Mesendoderm (in vitro differentiated cells): ENCODE data around the gene GNPTG.
"Not testable (repeated sequence)": the region's sequence is repeated elsewhere in the genome, so short reads cannot be mapped to it uniquely, and the experiment has no call there.

ENCODE experiments used
- DNase-seq: peaks from one replicate; pipeline ENCODE4 v3.0.0; 2013
- H2AK5ac ChIP-seq: 2 replicates; pipeline ENCODE4 v1.6.1; 2013; ENCODE audit warnings: low read length, inconsistent platforms
- H2BK120ac ChIP-seq: 2 replicates; pipeline ENCODE4 v1.6.1; 2013; ENCODE audit warnings: low read depth, mild to moderate bottlenecking, low read length, moderate library complexity, mixed read lengths
- H2BK15ac ChIP-seq: replicated peaks from 2 replicates; pipeline ENCODE4 v1.6.1; 2013; ENCODE audit warnings: low read depth, mild to moderate bottlenecking, moderate library complexity
- H2BK5ac ChIP-seq: 2 replicates; pipeline ENCODE4 v1.6.1; 2013; ENCODE audit warnings: low read length, inconsistent platforms
- H3K18ac ChIP-seq: 2 replicates; pipeline ENCODE4 v1.6.1; 2013; ENCODE audit warnings: mild to moderate bottlenecking, low read length, mixed read lengths
- H3K23ac ChIP-seq: one replicate; pipeline ENCODE4 v1.6.1; 2013; ENCODE audit warnings: low read length
- H3K27ac ChIP-seq: 2 replicates; pipeline ENCODE4 v1.5.1; 2013; ENCODE audit warnings: low read depth, mild to moderate bottlenecking, inconsistent platforms, low read length, moderate library complexity
- H3K27me3 ChIP-seq: 2 replicates; pipeline ENCODE4 v1.6.1; 2013; ENCODE audit warnings: low read length, control low read depth, mild to moderate bottlenecking, inconsistent platforms; ENCODE audit not compliant: insufficient read depth, poor library complexity
- H3K36me3 ChIP-seq: 2 replicates; pipeline ENCODE4 v1.6.1; 2013; ENCODE audit warnings: low read length, inconsistent platforms; ENCODE audit not compliant: control insufficient read depth, insufficient read depth
- H3K4ac ChIP-seq: one replicate; pipeline ENCODE4 v1.6.1; 2013; ENCODE audit warnings: low read depth, mild to moderate bottlenecking, low read length, moderate library complexity
- H3K4me1 ChIP-seq: 2 replicates; pipeline ENCODE4 v1.6.1; 2013; ENCODE audit warnings: low read depth, low read length, inconsistent platforms; ENCODE audit not compliant: control insufficient read depth
- H3K4me2 ChIP-seq: 2 replicates; pipeline ENCODE4 v1.6.1; 2013; ENCODE audit warnings: low read length
- H3K4me3 ChIP-seq: 2 replicates; pipeline ENCODE4 v1.5.1; 2013; ENCODE audit warnings: mild to moderate bottlenecking, low read length
- H3K56ac ChIP-seq: one replicate; pipeline ENCODE4 v1.6.1; 2013; ENCODE audit warnings: low read length
- H3K79me1 ChIP-seq: 2 replicates; pipeline ENCODE4 v1.6.1; 2013; ENCODE audit warnings: low read length, inconsistent platforms
- H3K79me2 ChIP-seq: 2 replicates; pipeline ENCODE4 v1.6.1; 2013; ENCODE audit warnings: mild to moderate bottlenecking, low read length; ENCODE audit not compliant: control insufficient read depth, insufficient read depth
- H3K9ac ChIP-seq: 2 replicates; pipeline ENCODE4 v1.6.1; 2013; ENCODE audit warnings: low read length, inconsistent platforms
- H4K5ac ChIP-seq: one replicate; pipeline ENCODE4 v1.6.1; 2013; ENCODE audit warnings: low read length
- H4K8ac ChIP-seq: one replicate; pipeline ENCODE4 v1.6.1; 2013; ENCODE audit warnings: low read depth, mild to moderate bottlenecking, control low read depth, low read length, moderate library complexity
- WGBS: extraction: QIAGEN DNeasy Blood & Tissue Kit; methylation state at CpG from one replicate; pipeline ENCODE4 v1.1.7; 2013; ENCODE audit warnings: low lambda C conversion rate, missing lambda C conversion rate; ENCODE audit not compliant: insufficient coverage; ENCODE audit errors: extremely low coverage; 5-methylcytosine and 5-hydroxymethylcytosine counted together

Gene GNPTG

GRCh38 chr16:1326946-1327618, 24.6 kb upstream of the GNPTG start:
- H3K79me2 ChIP-seq, result no peaks in the 10 kb centered on the region
- H3K23ac ChIP-seq, result no peak overlapping the region
- H2BK120ac ChIP-seq, result no peak overlapping the region
- no peak for DNase-seq
- H3K27ac ChIP-seq, result no peak overlapping the region
- no peak overlapping the region for H3K4me3 ChIP-seq
- H3K4ac ChIP-seq, result no peak overlapping the region
- H3K79me1 ChIP-seq, result no peaks in the 10 kb centered on the region
- no peak overlapping the region for H3K4me2 ChIP-seq
- H3K9ac ChIP-seq, result no peak overlapping the region
- H4K5ac ChIP-seq, result no peak overlapping the region
- no peak overlapping the region for H4K8ac ChIP-seq
- WGBS, result no CpG with 5 or more reads among the region's 17 CpGs
- H2BK5ac ChIP-seq, result no peak overlapping the region
- no peak overlapping the region for H2AK5ac ChIP-seq
- H3K36me3 ChIP-seq, result no peaks in the 10 kb centered on the region
- H3K18ac ChIP-seq, result no peak overlapping the region
- no peak overlapping the region for H2BK15ac ChIP-seq
- no peaks in the 10 kb centered on the region for H3K27me3 ChIP-seq
- peaks cover 2% of the 10 kb centered on the region for H3K4me1 ChIP-seq
- H3K56ac ChIP-seq, result no peak overlapping the region

GRCh38 chr16:1327619-1327947, 24.1 kb upstream of the GNPTG start:
- Histone ChIP-seq H3K18ac (no peak overlapping the region), H3K79me1 (no peaks in the 10 kb centered on the region), H3K56ac (no peak overlapping the region), H3K27me3 (no peaks in the 10 kb centered on the region), H3K36me3 (no peaks in the 10 kb centered on the region), H3K79me2 (no peaks in the 10 kb centered on the region), H3K4ac (no peak overlapping the region), H3K4me3 (no peak overlapping the region), H3K4me1 (peaks cover 2% of the 10 kb centered on the region), H2BK15ac (no peak overlapping the region), H3K4me2 (no peak overlapping the region), H2AK5ac (no peak overlapping the region), H2BK5ac (no peak overlapping the region), H2BK120ac (no peak overlapping the region), H3K23ac (no peak overlapping the region), H4K5ac (no peak overlapping the region), H4K8ac (no peak overlapping the region), H3K9ac (no peak overlapping the region), H3K27ac (no peak overlapping the region)
- DNase-seq, result peak; percentile 50
- no CpG with 5 or more reads among the region's 5 CpGs for WGBS

DNA sequence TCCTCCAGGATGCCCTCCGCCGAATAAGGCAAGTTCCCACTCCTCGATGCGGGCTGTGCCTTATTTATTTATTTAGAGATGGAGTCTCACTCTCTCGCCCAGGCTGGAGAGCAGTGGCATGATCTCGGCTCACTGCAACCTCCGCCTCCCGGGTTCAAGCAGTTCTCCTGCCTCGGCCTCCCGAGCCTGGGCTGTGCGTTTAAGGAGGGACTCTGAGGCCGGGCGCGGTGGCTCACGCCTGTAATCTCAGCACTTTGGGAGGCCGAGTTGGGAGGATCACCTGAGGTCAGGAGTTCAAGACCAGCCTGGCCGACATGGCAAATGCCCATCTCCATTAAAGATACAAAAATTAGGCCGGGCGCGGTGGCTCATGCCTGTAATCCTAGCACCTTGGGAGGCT, 23.6 kb upstream of the GNPTG start:
- H4K5ac ChIP-seq, H3K27me3 ChIP-seq, H3K4me3 ChIP-seq, H3K4me2 ChIP-seq, H2BK120ac ChIP-seq, H3K23ac ChIP-seq, H3K18ac ChIP-seq, H2BK15ac ChIP-seq, DNase-seq, H2AK5ac ChIP-seq, H3K79me1 ChIP-seq, H2BK5ac ChIP-seq, H3K4me1 ChIP-seq, H3K56ac ChIP-seq, H3K4ac ChIP-seq, H4K8ac ChIP-seq, H3K9ac ChIP-seq, H3K79me2 ChIP-seq, H3K36me3 ChIP-seq, H3K27ac ChIP-seq: not testable (repeated sequence)
- WGBS, result no CpG with 5 or more reads among the region's 20 CpGs

DNA sequence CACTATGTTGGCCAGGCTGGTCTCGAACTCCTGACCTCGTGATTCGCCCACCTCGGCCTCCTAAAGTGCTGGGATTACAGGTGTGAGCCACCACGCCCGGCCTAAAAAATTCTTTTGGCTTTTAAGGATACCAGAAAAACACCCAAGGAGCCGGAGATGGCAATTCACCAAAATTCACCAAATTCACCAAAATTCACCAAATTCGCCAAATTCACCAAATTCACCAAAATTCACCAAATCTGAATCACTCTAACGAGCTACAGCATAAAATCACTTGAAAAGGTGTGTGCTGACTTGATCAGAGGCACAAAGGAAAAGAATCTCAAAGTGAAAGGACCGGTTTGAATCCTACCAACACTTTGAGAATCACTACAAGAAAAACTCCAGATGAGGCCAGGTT, 22.8 kb upstream of the GNPTG start:
- H3K4ac ChIP-seq, H4K8ac ChIP-seq, H2BK15ac ChIP-seq, H3K9ac ChIP-seq, H3K79me1 ChIP-seq, H3K27ac ChIP-seq, H3K4me1 ChIP-seq, H3K23ac ChIP-seq, H2AK5ac ChIP-seq, H3K4me2 ChIP-seq, H3K56ac ChIP-seq, DNase-seq, H3K79me2 ChIP-seq, H4K5ac ChIP-seq, H3K36me3 ChIP-seq, H2BK5ac ChIP-seq, H3K27me3 ChIP-seq, H2BK120ac ChIP-seq, H3K18ac ChIP-seq, H3K4me3 ChIP-seq: not testable (repeated sequence)
- 100% methylated on average over 2 of the region's 10 CpGs for WGBS

- no peak overlapping the region for H3K4me3 ChIP-seq
- peak; percentile 72 for DNase-seq
- H2BK15ac ChIP-seq, result no peak overlapping the region
- H3K23ac ChIP-seq, result no peak overlapping the region
- no peaks in the 10 kb centered on the region for H3K79me1 ChIP-seq
- no peak overlapping the region for H3K9ac ChIP-seq
- no peak overlapping the region for H2BK120ac ChIP-seq
- peaks cover 2% of the 10 kb centered on the region for H3K4me1 ChIP-seq
- H3K36me3 ChIP-seq, result no peaks in the 10 kb centered on the region
- H2BK5ac ChIP-seq, result no peak overlapping the region
- no CpG with 5 or more reads among the region's 17 CpGs for WGBS
- H3K4ac ChIP-seq, result no peak overlapping the region
- H4K5ac ChIP-seq, result no peak overlapping the region
- no peak overlapping the region for H2AK5ac ChIP-seq
- no peaks in the 10 kb centered on the region for H3K79me2 ChIP-seq
- peaks cover 10% of the 10 kb centered on the region for H3K27me3 ChIP-seq
- no peak overlapping the region for H3K56ac ChIP-seq
- no peak overlapping the region for H3K18ac ChIP-seq
- no peak overlapping the region for H4K8ac ChIP-seq
- H3K27ac ChIP-seq, result no peak overlapping the region
- no peak overlapping the region for H3K4me2 ChIP-seq
Observed at GRCh38 chr16:1330260-1330914, 21.3 kb upstream of the GNPTG start.
